Neural cell (in vitro differentiated cells): Measurements from ENCODE around the gene MUC2.

Experiments
- EP300 ChIP-seq: fragments of 450-650 bp; conservative IDR thresholded peaks from 2 replicates; pipeline ENCODE4 v1.6.1; 2014; ENCODE audit warnings: antibody characterized with exemption, mild to moderate bottlenecking, moderate library complexity; ENCODE audit not compliant: poor library complexity, severe bottlenecking
- POLR2AphosphoS5 ChIP-seq: IDR thresholded peaks from 2 replicates; pipeline ENCODE4 v1.6.1; 2012
- TF ChIP-seq, protein P1 (sequence below): fragments of 450-650 bp; IDR thresholded peaks from 2 replicates; pipeline ENCODE4 v1.5.1; 2014; ENCODE audit warnings: antibody characterized with exemption, mild to moderate bottlenecking, moderate library complexity; ENCODE audit not compliant: poor library complexity, severe bottlenecking

DNA sequence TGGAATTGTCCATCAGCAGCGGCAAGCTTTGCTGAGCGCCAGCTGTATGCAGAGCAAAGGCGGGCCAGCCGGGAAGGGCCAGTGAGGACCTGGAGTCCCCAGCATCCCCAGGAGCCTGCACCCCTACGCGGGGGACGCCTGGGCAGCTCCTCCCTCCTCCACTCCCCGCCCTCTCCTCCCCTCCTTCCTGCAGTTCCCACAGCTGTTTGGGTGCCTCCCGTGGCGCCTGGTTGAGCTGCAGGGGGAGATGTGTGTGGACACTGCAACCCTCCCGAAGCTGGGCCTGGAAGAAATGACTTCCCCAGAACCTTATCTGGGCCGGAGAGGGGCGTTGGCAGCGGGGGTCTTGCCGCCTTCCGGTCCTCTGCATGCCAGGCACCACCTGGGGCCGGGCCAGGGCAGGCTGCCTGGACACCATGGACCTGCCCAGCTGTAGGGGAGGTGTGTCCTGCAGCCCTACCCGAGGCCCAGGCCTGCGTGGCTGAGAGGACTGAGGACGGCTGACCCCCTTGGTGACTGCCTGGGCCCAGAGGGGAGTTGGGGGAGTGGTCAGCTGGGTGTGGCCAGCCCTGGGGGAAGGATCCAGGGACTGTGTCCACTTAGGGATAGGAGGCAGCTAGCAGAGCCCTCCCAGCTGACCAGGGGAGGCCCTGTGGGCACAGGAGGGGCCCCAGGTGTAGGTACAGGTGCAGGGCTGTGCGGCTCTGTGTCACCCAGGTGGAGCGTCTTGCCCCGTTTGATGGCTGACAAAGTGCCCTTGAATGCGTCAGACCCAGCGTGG, 21.4 kb upstream of the MUC2 start:
- TF ChIP-seq, protein P1, sequence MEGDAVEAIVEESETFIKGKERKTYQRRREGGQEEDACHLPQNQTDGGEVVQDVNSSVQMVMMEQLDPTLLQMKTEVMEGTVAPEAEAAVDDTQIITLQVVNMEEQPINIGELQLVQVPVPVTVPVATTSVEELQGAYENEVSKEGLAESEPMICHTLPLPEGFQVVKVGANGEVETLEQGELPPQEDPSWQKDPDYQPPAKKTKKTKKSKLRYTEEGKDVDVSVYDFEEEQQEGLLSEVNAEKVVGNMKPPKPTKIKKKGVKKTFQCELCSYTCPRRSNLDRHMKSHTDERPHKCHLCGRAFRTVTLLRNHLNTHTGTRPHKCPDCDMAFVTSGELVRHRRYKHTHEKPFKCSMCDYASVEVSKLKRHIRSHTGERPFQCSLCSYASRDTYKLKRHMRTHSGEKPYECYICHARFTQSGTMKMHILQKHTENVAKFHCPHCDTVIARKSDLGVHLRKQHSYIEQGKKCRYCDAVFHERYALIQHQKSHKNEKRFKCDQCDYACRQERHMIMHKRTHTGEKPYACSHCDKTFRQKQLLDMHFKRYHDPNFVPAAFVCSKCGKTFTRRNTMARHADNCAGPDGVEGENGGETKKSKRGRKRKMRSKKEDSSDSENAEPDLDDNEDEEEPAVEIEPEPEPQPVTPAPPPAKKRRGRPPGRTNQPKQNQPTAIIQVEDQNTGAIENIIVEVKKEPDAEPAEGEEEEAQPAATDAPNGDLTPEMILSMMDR: no peak
- TF ChIP-seq EP300: no peak
- TF ChIP-seq POLR2AphosphoS5: no peak
